NCI-H510A treated with DMSO at 0.1 percent for 48 hours (cell line): ENCODE results near the gene PHACTR2.

Source experiments
- DNase-seq: peaks from one replicate; lab custom pipeline; 2025; lab: John Stamatoyannopoulos, UW

Gene PHACTR2

GRCh38 chr6:143675382-143675900, 2.3 kb upstream of the PHACTR2 start:
- DNase-seq, result no peak

GRCh38 chr6:143675946-143676345, 1.8 kb upstream of the PHACTR2 start:
- no peak for DNase-seq

GRCh38 chr6:143676437-143677045, 1.2 kb upstream of the PHACTR2 start:
- no peak for DNase-seq

GRCh38 chr6:143677577-143677890, 231 bp upstream of the PHACTR2 start:
- DNase-seq, result no peak

GRCh38 chr6:143679041-143679440, 1.3 kb downstream of the PHACTR2 start:
- no peak for DNase-seq

GRCh38 chr6:143680141-143680540, 2.4 kb downstream of the PHACTR2 start:
- no peak for DNase-seq

GRCh38 chr6:143682805-143683204, 5.0 kb downstream of the PHACTR2 start:
- DNase-seq, result no peak

DNA sequence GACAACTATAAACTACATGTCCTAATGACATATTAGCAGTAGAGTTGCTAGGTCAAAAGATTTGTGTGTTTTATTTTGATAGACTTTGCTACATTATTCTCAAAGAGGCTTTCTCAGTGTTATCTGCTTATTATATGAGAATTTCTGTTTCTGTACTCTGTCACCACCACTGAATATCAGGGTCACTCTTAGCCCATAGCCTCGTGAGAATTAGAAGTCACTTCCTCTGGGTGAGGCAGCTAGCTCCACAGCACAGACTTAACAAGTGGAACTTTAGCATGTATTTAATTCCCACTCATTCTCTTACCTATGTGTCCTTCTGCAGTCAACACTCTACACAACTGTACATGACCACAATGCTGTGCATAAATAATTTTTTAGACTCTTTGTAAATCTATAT, 6.7 kb downstream of the PHACTR2 start:
- no peak for DNase-seq

DNA sequence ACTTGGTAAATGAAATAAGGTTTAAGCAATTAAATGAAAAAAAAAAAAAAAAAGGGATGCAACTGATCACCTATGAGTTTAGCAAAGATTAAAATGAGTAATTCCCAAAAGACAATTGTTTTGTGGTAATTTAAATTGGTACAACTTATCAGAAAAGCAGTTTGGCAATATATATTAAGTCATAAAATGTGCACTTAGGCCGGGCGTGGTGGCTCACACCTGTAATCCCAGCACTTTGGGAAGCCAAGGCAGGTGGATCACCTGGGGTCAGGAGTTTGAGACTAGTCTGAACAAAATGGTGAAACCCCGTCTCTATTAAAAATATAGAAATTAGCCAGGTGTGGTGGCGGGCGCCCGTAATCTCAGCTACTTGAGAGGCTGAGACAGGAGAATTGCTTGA, 7.9 kb downstream of the PHACTR2 start:
- DNase-seq, result no peak

- DNase-seq, result no peak
Measured at GRCh38 chr6:143687591-143687990, 9.8 kb downstream of the PHACTR2 start.

GRCh38 chr6:143688681-143689080, 10.9 kb downstream of the PHACTR2 start:
- no peak for DNase-seq

DNA sequence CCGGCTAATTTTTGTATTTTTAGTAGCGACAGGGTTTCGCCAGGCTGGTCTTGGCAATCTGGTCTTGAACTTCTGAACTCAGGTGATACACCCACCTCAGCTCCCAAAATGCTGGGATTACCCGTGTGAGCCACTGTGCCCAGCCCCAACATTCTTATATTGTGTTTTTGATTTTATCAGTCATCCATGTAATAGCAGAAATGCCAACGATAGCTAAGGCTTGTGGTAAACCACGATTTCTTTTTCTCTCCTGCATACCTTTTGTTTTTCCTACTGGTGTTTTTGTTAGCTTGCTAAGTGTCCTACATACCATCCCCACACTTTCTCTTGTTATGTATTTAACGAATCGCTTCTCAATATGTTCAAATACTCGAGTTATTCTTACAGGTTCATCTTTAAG, 12.1 kb downstream of the PHACTR2 start:
- DNase-seq, result no peak

GRCh38 chr6:143691155-143691554, 13.4 kb downstream of the PHACTR2 start:
- no peak for DNase-seq

DNA sequence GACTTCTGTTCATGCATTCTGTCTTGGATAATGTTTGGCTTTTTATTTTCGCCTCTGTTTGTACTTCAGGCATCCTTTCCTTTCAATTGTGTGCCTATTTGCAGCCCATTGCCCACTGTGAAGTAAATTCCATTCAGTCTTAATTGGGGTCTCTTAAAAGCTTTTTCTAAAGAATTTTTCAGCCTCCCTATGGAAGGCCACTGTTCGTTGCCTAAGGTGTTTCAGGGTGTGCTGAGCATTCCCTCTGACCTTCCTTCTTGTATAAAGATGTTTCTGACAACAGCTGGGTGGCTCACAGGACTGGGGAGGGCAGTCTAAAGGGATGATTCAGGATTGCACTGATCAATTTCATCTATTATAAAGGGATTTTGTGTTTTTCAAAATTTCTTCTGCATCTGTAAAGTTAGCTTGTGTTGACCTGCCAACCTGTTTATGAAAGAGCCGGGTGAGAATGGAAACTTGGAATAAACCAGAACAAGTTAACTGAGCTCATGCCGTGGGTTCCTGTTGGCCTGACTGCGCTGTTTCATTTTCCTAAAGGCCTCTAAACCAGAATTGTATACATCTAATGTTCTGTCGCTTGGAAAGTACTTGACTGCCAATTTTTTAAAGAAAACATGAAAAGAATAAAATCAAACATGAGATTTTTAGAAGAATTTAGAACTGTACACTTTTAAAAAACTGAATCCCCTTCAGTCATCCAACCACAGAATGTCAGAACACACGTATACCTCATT, 14.3 kb downstream of the PHACTR2 start:
- DNase-seq, result no peak

GRCh38 chr6:143692696-143693095, 14.9 kb downstream of the PHACTR2 start:
- DNase-seq, result no peak

GRCh38 chr6:143694013-143694412, 16.2 kb downstream of the PHACTR2 start:
- DNase-seq, result no peak

- DNase-seq, result no peak
Measured at GRCh38 chr6:143694560-143694959, 16.8 kb downstream of the PHACTR2 start.

GRCh38 chr6:143695130-143695968, 17.6 kb downstream of the PHACTR2 start:
- no peak for DNase-seq

- DNase-seq, result no peak
Measured at GRCh38 chr6:143695969-143696663, 18.4 kb downstream of the PHACTR2 start.

GRCh38 chr6:143696664-143697000, 18.9 kb downstream of the PHACTR2 start:
- DNase-seq, result no peak

DNA sequence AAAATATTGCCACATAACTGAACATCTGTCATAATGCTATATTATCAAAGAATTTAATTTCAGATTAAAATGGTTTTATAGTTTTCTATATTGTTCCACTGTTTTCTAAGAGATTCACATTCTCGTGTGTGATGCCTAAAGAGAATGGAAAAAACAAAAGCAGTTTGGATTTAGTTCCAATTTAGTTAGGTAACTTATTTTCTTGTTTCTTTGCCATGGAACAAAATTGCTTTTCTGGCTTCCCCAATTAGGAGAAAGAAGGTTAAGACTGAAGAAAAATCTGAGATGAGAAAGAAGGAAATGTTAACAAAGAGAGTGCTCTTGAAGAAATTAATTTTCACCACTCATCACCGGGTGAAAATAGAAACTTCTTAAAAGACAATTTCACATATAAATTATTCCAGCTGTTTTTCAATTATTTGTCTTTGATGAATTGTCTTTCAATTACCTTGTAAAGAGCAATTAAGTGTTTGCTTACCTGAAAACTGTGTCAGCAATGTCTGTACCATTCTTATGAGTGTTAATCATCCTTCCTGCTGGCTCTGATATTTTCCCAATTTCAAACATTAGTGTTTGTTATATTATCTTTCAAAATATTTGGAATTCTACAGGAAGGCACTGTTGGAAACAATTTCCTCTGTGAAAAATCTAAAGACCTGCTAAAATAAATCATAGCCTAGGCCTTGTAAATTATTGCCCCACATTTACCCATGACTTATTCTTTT, 19.5 kb downstream of the PHACTR2 start:
- no peak for DNase-seq

DNA sequence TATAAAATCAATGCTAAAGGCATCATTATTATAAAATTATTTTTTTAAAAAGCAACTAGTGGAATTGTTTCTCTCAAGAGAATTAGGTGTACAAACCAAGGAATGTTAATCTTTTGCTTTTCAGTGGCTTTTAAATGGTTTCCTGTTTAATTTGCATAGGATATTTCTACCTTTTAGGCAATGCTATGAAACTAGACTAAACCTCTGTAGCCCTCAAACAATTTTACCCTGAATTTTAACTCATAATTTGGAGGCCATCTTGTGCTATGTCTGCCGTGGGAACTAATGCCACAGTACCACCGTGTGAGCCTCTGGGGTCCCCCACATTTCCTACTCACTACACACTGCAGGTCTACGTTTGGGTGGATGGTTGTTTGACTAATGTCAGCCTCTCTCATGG, 20.6 kb downstream of the PHACTR2 start:
- no peak for DNase-seq
